ENCODE data around the gene HINT3.
"Not testable (repeated sequence)": the region's sequence is repeated elsewhere in the genome, so short reads cannot be mapped to it uniquely, and the experiment has no call there.

HINT3 gene

GRCh38 chr6:125962900-125963497, 6.4 kb downstream of the HINT3 start:
- DNase-seq (ENCODE audit: low read depth) = no peak

- no peak for DNase-seq (ENCODE audit: low read depth)
These were observed 7.2 kb downstream of the HINT3 start for GRCh38 chr6:125963817-125964216.

GRCh38 chr6:125966569-125966968, 10.0 kb downstream of the HINT3 start:
- no peak for DNase-seq (ENCODE audit: low read depth)

GRCh38 chr6:125968493-125968892, 11.9 kb downstream of the HINT3 start:
- DNase-seq (ENCODE audit: low read depth) = no peak

DNA sequence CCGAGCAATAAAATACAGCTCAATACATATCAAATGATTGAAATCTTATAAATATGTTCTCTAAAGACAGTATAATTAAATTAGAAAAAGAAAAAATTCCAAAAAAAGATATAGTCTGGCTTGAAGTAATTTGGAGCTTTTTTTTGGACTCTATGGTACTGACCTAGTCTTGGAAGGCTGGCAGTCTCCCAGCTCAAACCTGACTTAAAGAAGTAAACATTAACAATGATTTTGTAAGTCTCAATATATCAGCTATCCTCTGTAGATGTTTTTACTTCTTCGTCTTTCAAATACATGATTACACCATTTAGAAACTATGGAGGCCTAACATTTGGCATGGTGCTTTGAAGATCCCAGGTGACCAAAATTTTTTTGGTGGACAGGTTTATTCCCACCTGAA, 14.2 kb downstream of the HINT3 start:
- no peak for DNase-seq (ENCODE audit: low read depth)

GRCh38 chr6:125972478-125972877, 15.9 kb downstream of the HINT3 start:
- DNase-seq (ENCODE audit: low read depth) = not testable (repeated sequence)

GRCh38 chr6:125974214-125974866, 17.8 kb downstream of the HINT3 start:
- no peak for DNase-seq (ENCODE audit: low read depth)

DNA sequence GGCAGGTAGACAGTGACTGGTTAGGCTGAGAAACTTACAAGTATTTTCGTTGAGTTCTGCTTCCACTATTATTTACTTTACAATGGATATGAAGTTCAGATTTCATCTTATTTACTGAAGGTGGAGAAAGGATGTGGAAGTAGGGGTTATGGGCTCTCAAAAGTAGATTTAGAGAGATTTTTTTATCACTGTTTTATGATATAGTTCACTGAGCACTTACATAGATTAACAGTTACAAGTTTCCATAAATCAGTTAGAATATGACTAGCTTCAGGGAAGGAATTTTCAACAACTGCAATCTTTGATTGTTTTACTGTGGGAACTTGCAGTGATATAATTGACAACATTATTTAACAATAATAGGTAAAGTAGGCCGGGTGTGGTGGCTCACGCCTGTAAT, 22.5 kb downstream of the HINT3 start:
- no peak for DNase-seq (ENCODE audit: low read depth)

DNA sequence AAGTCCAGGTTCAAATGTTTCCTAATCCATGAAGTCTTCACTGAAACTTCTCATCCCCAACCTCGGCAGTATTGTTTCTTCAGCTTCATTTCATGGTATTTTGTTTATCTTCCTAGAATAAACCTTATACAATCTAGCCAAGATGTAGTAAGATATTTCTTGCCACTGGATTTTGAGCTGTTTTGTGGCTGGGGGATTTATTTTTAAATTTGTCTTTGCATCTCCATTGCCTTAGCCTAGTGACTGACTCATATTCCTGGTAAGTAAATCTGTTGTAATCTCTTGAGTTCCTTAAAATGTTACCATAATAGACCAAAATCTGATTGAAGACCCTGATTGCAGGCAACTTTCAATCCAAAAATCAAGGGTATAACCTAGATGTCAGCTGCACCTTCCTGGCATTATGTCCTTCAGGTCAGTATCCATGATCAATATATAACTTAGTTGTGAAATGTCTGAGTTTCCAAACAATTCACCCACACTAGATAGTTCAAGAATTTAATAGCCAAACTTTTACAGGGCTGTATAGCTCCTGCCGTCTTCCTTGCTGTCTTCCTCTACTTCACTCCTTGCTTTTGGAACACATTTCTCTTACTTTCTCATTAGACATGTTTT, 25.1 kb downstream of the HINT3 start:
- no peak for DNase-seq (ENCODE audit: low read depth)

GRCh38 chr6:125983246-125983945, 26.8 kb downstream of the HINT3 start:
- no peak for DNase-seq (ENCODE audit: low read depth)

DNA sequence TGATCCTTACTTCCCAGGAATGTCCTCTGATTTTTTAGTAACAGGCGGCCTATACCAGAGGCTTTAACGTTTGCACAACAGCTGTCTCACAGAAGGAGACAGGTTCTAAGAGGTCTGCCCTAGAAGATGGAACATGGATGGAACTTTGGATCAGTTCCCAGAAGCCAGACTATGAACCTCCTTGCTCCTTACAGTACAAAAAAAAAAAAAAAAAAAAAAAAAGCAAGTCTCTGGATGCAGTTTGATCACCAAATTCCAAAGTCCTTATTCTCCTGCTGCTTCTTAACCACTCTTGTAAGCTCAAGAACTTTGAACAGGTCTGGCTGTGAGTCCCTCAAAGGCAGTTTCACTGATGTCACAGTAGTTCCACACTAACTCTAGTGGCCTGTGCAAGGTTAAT, 27.7 kb downstream of the HINT3 start:
- no peak for DNase-seq (ENCODE audit: low read depth)

DNA sequence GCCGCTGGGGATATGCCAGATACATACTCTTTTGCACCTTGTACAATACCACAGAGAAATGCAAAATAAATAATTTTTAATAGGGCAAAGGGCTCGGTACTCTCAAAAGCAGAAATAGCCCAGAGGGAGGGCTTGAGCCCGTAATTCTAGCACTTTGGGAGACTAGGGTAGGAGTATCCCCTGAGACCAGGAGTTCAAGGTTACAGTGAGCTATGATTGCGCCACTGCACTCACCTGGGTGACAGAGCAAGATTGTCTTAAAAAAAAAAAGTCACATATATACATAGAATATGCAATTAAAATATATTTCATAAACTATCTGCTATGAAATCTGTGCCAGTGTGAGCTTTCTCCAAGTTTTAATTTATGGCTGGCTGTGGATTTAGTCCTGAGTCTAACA, 29.0 kb downstream of the HINT3 start:
- DNase-seq (ENCODE audit: low read depth) = no peak

DNA sequence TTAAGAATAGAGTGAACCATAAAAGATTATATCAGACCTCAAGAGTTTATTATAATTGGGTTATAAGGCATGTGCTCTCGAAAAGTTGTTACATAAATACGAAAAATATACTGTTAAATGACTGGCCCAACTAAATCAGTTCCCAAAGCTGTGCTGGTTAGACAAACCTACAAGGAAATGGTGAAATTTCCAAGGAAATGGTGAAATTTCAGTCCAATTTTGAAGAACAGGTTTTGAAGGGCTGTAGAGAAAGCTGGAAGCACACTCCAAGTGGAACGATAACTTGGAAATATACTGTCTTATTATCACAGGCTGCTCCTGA, 29.4 kb downstream of the HINT3 start:
- DNase-seq (ENCODE audit: low read depth) = no peak

- DNase-seq (ENCODE audit: low read depth) = peak; percentile 81
These were observed 29.9 kb downstream of the HINT3 start, which contains the start of gene TRMT11 for GRCh38 chr6:125986301-125987025. Gene TRMT11 (plus strand): TSS chr6:125986540. CDS start chr6:125986551, 11 bp downstream.

GRCh38 chr6:125987026-125987617, 30.6 kb downstream of the HINT3 start:
- DNase-seq (ENCODE audit: low read depth) = no peak

- DNase-seq (ENCODE audit: low read depth) = no peak
These were observed 31.7 kb downstream of the HINT3 start for GRCh38 chr6:125988280-125988679.

GRCh38 chr6:125989631-125990030, 33.1 kb downstream of the HINT3 start:
- DNase-seq (ENCODE audit: low read depth) = no peak

GRCh38 chr6:125991653-125992052, 35.1 kb downstream of the HINT3 start:
- DNase-seq (ENCODE audit: low read depth) = no peak

- DNase-seq (ENCODE audit: low read depth) = no peak
These were observed 38.3 kb downstream of the HINT3 start for GRCh38 chr6:125994670-125995488.

DNA sequence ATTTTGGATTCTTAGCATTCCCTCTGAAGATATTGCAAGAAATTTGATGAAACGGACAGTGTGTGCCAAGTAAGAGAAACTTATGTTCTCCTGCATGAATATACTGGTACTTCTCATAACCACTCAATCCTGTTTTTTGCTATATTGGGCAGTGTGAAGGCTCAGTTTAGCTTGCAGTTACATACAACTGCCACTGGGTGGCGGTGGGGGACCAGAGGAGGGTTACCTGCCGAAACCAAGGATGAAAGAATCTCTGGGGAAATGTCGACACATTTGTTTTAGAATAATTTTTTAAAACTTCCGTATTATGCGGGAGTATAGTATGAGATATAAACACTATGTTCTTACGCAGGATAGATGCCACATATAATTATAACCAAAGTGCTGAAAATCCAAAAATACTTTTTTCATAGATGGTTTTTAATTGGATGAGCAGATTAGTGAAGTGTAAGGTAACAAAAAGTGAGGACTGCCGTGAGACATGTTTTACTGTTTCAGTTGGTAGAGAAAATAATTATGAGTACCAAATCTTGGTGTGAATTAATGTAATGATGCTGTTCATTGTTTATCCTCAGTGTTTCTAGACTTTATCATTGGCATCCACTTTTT, 39.5 kb downstream of the HINT3 start:
- peak; percentile 59 for DNase-seq (ENCODE audit: low read depth)

All from activated T-cell treated with anti-CD3 and anti-CD28 coated beads for 48 hours (primary cell).